ENCODE data around the gene TAF1D. TPM values are rescaled to one million over a fixed set of nuclear protein-coding genes. Genes with fewer than 3 reads are reported as not detected.
"Not testable (repeated sequence)": the region's sequence is repeated elsewhere in the genome, so short reads cannot be mapped to it uniquely, and the experiment has no call there.

Gene TAF1D
- total RNA-seq (2014; rRNA removed; shearing (Covaris generic); ENCODE audit: low replicate concordance) = 289 and 429 TPM in 2 replicates

- H3K79me2 ChIP-seq (ENCODE audit: low read length) = peaks cover 90% of the 10 kb centered on the region
- peak within 1 kb of the TSS; percentile 97 for H2AFZ ChIP-seq (ENCODE audit: low read length)
- H3K27me3 ChIP-seq (ENCODE audit: low read length) = no peaks in the 10 kb centered on the region
- peak within 1 kb of the TSS; percentile 79 for H3K4me3 ChIP-seq (ENCODE audit: low read length)
- H4K20me1 ChIP-seq (ENCODE audit: insufficient read depth, low read depth, low read length) = peaks cover 44% of the 10 kb centered on the region
- peak within 1 kb of the TSS; percentile 85 for H3K27ac ChIP-seq (ENCODE audit: low read length)
- peak; percentile 100 for DNase-seq
- H3K9me3 ChIP-seq (ENCODE audit: low read length) = no peaks in the 10 kb centered on the region
- H3K36me3 ChIP-seq (ENCODE audit: insufficient read depth, low read length) = peaks cover 54% of the 10 kb centered on the region
- H3K4me2 ChIP-seq (ENCODE audit: low read depth, low read length, poor library complexity, severe bottlenecking) = peak within 1 kb of the TSS; percentile 92
- H3K9ac ChIP-seq (ENCODE audit: low read length) = peak within 1 kb of the TSS; percentile 85
- H3K4me1 ChIP-seq (ENCODE audit: low read length) = peaks cover 44% of the 10 kb centered on the region
- H3K9me2 ChIP-seq (replicated peaks; ENCODE audit: insufficient read depth, low read length) = no peaks in the 10 kb centered on the region
These were observed at the start of gene TAF1D, which contains the start of gene C11orf54 for GRCh38 chr11:93741094-93741881. Gene TAF1D, minus strand, starts transcription at chr11:93741495. Its CDS starts 2,191 bp downstream, at chr11:93739304. Gene C11orf54, plus strand, starts transcription at chr11:93741672. Its CDS starts 5,722 bp downstream, at chr11:93747394.

- DNase-seq = peak; percentile 88
- Histone ChIP-seq H2AFZ (ENCODE audit: low read length) (peak overlapping the region; percentile 46; the same call in 1 of the 2 replicates), H3K27ac (ENCODE audit: low read length) (peak overlapping the region; percentile 70), H3K27me3 (ENCODE audit: low read length) (no peaks in the 10 kb centered on the region), H4K20me1 (ENCODE audit: insufficient read depth, low read depth, low read length) (peaks cover 42% of the 10 kb centered on the region), H3K4me1 (ENCODE audit: low read length) (peaks cover 32% of the 10 kb centered on the region), H3K79me2 (ENCODE audit: low read length) (peaks cover 86% of the 10 kb centered on the region), H3K9me3 (ENCODE audit: low read length) (no peaks in the 10 kb centered on the region), H3K4me2 (ENCODE audit: low read depth, low read length, poor library complexity, severe bottlenecking) (peak overlapping the region; percentile 80), H3K36me3 (ENCODE audit: insufficient read depth, low read length) (peaks cover 49% of the 10 kb centered on the region), H3K4me3 (ENCODE audit: low read length) (peak overlapping the region; percentile 79), H3K9me2 (replicated peaks; ENCODE audit: insufficient read depth, low read length) (no peaks in the 10 kb centered on the region), H3K9ac (ENCODE audit: low read length) (peak overlapping the region; percentile 89)
These were observed 43.7 kb upstream of the TAF1D start for GRCh38 chr11:93784935-93785360.

GRCh38 chr11:93784145-93784934, 43.0 kb upstream of the TAF1D start, which contains the start of gene MED17:
Gene MED17, plus strand, starts transcription at chr11:93784282. Its CDS starts 232 bp downstream, at chr11:93784514.
- Histone ChIP-seq H3K4me2 (ENCODE audit: low read depth, low read length, poor library complexity, severe bottlenecking) (peak within 1 kb of the TSS; percentile 80), H3K27me3 (ENCODE audit: low read length) (no peaks in the 10 kb centered on the region), H4K20me1 (ENCODE audit: insufficient read depth, low read depth, low read length) (peaks cover 37% of the 10 kb centered on the region), H3K79me2 (ENCODE audit: low read length) (peaks cover 79% of the 10 kb centered on the region), H2AFZ (ENCODE audit: low read length) (peak within 1 kb of the TSS; percentile 46), H3K4me1 (ENCODE audit: low read length) (peaks cover 32% of the 10 kb centered on the region), H3K9me3 (ENCODE audit: low read length) (no peaks in the 10 kb centered on the region), H3K27ac (ENCODE audit: low read length) (peak within 1 kb of the TSS; percentile 70), H3K9ac (ENCODE audit: low read length) (peak within 1 kb of the TSS; percentile 89), H3K9me2 (replicated peaks; ENCODE audit: insufficient read depth, low read length) (no peaks in the 10 kb centered on the region), H3K36me3 (ENCODE audit: insufficient read depth, low read length) (peaks cover 44% of the 10 kb centered on the region), H3K4me3 (ENCODE audit: low read length) (peak within 1 kb of the TSS; percentile 79)
- peak; percentile 100 for DNase-seq

GRCh38 chr11:93783765-93784144, 42.5 kb upstream of the TAF1D start:
- Histone ChIP-seq H3K4me3 (ENCODE audit: low read length) (peak overlapping the region; percentile 79), H3K79me2 (ENCODE audit: low read length) (peaks cover 74% of the 10 kb centered on the region)

GRCh38 chr11:93783362-93783761, 42.1 kb upstream of the TAF1D start:
- peak overlapping the region; percentile 46; the same call in 1 of the 2 replicates for H2AFZ ChIP-seq (ENCODE audit: low read length)
- DNase-seq = no peak
- peaks cover 32% of the 10 kb centered on the region for H3K4me1 ChIP-seq (ENCODE audit: low read length)
- H3K4me2 ChIP-seq (ENCODE audit: low read depth, low read length, poor library complexity, severe bottlenecking) = peak overlapping the region; percentile 80
- H3K4me3 ChIP-seq (ENCODE audit: low read length) = peak overlapping the region; percentile 79
- H3K9me2 ChIP-seq (replicated peaks; ENCODE audit: insufficient read depth, low read length) = no peaks in the 10 kb centered on the region
- H3K36me3 ChIP-seq (ENCODE audit: insufficient read depth, low read length) = peaks cover 36% of the 10 kb centered on the region; the same call in 1 of the 2 replicates
- peaks cover 70% of the 10 kb centered on the region for H3K79me2 ChIP-seq (ENCODE audit: low read length)
- no peaks in the 10 kb centered on the region for H3K27me3 ChIP-seq (ENCODE audit: low read length)
- peak overlapping the region; percentile 70; the same call in 1 of the 2 replicates for H3K27ac ChIP-seq (ENCODE audit: low read length)
- H3K9me3 ChIP-seq (ENCODE audit: low read length) = no peaks in the 10 kb centered on the region
- H3K9ac ChIP-seq (ENCODE audit: low read length) = peak overlapping the region; percentile 89
- H4K20me1 ChIP-seq (ENCODE audit: insufficient read depth, low read depth, low read length) = peaks cover 33% of the 10 kb centered on the region

More at GRCh38 chr11:93783765-93784144, 42.5 kb upstream of the TAF1D start:
- Histone ChIP-seq H3K9ac (ENCODE audit: low read length) (peak overlapping the region; percentile 89), H3K27me3 (ENCODE audit: low read length) (no peaks in the 10 kb centered on the region), H3K9me3 (ENCODE audit: low read length) (no peaks in the 10 kb centered on the region), H4K20me1 (ENCODE audit: insufficient read depth, low read depth, low read length) (peaks cover 36% of the 10 kb centered on the region), H3K9me2 (replicated peaks; ENCODE audit: insufficient read depth, low read length) (no peaks in the 10 kb centered on the region), H2AFZ (ENCODE audit: low read length) (peak overlapping the region; percentile 46), H3K4me1 (ENCODE audit: low read length) (peaks cover 32% of the 10 kb centered on the region), H3K36me3 (ENCODE audit: insufficient read depth, low read length) (peaks cover 38% of the 10 kb centered on the region), H3K4me2 (ENCODE audit: low read depth, low read length, poor library complexity, severe bottlenecking) (peak overlapping the region; percentile 80), H3K27ac (ENCODE audit: low read length) (peak overlapping the region; percentile 70; the same call in 1 of the 2 replicates)
- no peak for DNase-seq

- Histone ChIP-seq H3K4me1 (ENCODE audit: low read length) (no peaks in the 10 kb centered on the region), H3K9me3 (ENCODE audit: low read length) (no peaks in the 10 kb centered on the region)
These were observed 34.0 kb upstream of the TAF1D start for GRCh38 chr11:93775289-93775688.

GRCh38 chr11:93774560-93774959, 33.3 kb upstream of the TAF1D start:
- H3K36me3 ChIP-seq (ENCODE audit: insufficient read depth, low read length); H2AFZ ChIP-seq (ENCODE audit: low read length); H4K20me1 ChIP-seq (ENCODE audit: insufficient read depth, low read depth, low read length); H3K4me1 ChIP-seq (ENCODE audit: low read length); H3K9me3 ChIP-seq (ENCODE audit: low read length); H3K9ac ChIP-seq (ENCODE audit: low read length); H3K4me3 ChIP-seq (ENCODE audit: low read length); H3K4me2 ChIP-seq (ENCODE audit: low read depth, low read length, poor library complexity, severe bottlenecking); DNase-seq; H3K27ac ChIP-seq (ENCODE audit: low read length); H3K9me2 ChIP-seq (replicated peaks; ENCODE audit: insufficient read depth, low read length); H3K79me2 ChIP-seq (ENCODE audit: low read length); H3K27me3 ChIP-seq (ENCODE audit: low read length): not testable (repeated sequence)

More at GRCh38 chr11:93775289-93775688, 34.0 kb upstream of the TAF1D start:
- peaks cover 3% of the 10 kb centered on the region; the same call in 1 of the 2 replicates for H3K79me2 ChIP-seq (ENCODE audit: low read length)
- H4K20me1 ChIP-seq (ENCODE audit: insufficient read depth, low read depth, low read length) = no peaks in the 10 kb centered on the region
- peaks cover 5% of the 10 kb centered on the region; the same call in 1 of the 2 replicates for H3K36me3 ChIP-seq (ENCODE audit: insufficient read depth, low read length)
- H2AFZ ChIP-seq (ENCODE audit: low read length) = no peak overlapping the region
- H3K4me2 ChIP-seq (ENCODE audit: low read depth, low read length, poor library complexity, severe bottlenecking) = no peak overlapping the region
- H3K27me3 ChIP-seq (ENCODE audit: low read length) = no peaks in the 10 kb centered on the region
- H3K4me3 ChIP-seq (ENCODE audit: low read length) = no peak overlapping the region
- H3K9me2 ChIP-seq (replicated peaks; ENCODE audit: insufficient read depth, low read length) = no peaks in the 10 kb centered on the region
- peak; percentile 90 for DNase-seq
- H3K9ac ChIP-seq (ENCODE audit: low read length) = no peak overlapping the region
- H3K27ac ChIP-seq (ENCODE audit: low read length) = no peak overlapping the region
